Spinal cord (tissue), 10 donors: ENCODE data around the gene C1orf87. TPM values are rescaled to one million over a fixed set of nuclear protein-coding genes. Genes with fewer than 3 reads are reported as not detected.

Source experiments
- DNase-seq, 6 donors: peaks; one replicate each; pipeline versions ENCODE4 v3.0.0 to v3.0.0-alpha.2; 2013 to 2015; ENCODE audit warnings: low spot score in 6 of 6, low read depth in 4 of 6
- H3K27ac ChIP-seq: one replicate; pipeline ENCODE4 v1.5.1; 2013; ENCODE audit warnings: low read depth, low read length, control low read depth
- H3K27me3 ChIP-seq: one replicate; pipeline ENCODE4 v1.6.1; 2013; ENCODE audit warnings: low read length; ENCODE audit not compliant: control insufficient read depth, insufficient read depth
- H3K36me3 ChIP-seq: one replicate; pipeline ENCODE4 v1.6.1; 2013; ENCODE audit warnings: low read length; ENCODE audit not compliant: control insufficient read depth, insufficient read depth
- H3K4me1 ChIP-seq: one replicate; pipeline ENCODE4 v1.6.1; 2013; ENCODE audit warnings: low read length; ENCODE audit not compliant: control insufficient read depth, insufficient read depth
- H3K4me3 ChIP-seq: one replicate; pipeline ENCODE4 v1.5.1; 2013; ENCODE audit warnings: low read depth, low read length, control low read depth
- H3K9me3 ChIP-seq: one replicate; pipeline ENCODE4 v1.6.1; 2013; ENCODE audit warnings: low read length; ENCODE audit not compliant: control insufficient read depth, insufficient read depth
- WGBS: methylation state at CpG from one replicate; pipeline ENCODE4 v1.1.5; 2013; ENCODE audit warnings: missing lambda C conversion rate; ENCODE audit not compliant: insufficient coverage; 5-methylcytosine and 5-hydroxymethylcytosine counted together
- polyA plus RNA-seq, 2 donors: library from polyadenylated mRNA; unstranded; fragments of 120-200 nt; gene quantifications; one replicate each; pipeline ENCODE4 v1.2.1, GENCODE V29; 2013; ENCODE audit not compliant: insufficient read length in 2 of 2
- total RNA-seq, 2 donors: library from RNA; depleted of rRNA in 1 of 2; stranded (reverse); fragments of 120-200 nt in 1 of 2; fragments of >200 nt in 1 of 2; gene quantifications; one replicate each; pipeline versions ENCODE4 v1.2.3 to v1.2.4, GENCODE V29; 2013 to 2014
- donor health status: healthy.

Gene C1orf87
- total and polyA plus RNA-seq, 4 donors = 1.1 to 3.2 (median 1.6) TPM

DNA sequence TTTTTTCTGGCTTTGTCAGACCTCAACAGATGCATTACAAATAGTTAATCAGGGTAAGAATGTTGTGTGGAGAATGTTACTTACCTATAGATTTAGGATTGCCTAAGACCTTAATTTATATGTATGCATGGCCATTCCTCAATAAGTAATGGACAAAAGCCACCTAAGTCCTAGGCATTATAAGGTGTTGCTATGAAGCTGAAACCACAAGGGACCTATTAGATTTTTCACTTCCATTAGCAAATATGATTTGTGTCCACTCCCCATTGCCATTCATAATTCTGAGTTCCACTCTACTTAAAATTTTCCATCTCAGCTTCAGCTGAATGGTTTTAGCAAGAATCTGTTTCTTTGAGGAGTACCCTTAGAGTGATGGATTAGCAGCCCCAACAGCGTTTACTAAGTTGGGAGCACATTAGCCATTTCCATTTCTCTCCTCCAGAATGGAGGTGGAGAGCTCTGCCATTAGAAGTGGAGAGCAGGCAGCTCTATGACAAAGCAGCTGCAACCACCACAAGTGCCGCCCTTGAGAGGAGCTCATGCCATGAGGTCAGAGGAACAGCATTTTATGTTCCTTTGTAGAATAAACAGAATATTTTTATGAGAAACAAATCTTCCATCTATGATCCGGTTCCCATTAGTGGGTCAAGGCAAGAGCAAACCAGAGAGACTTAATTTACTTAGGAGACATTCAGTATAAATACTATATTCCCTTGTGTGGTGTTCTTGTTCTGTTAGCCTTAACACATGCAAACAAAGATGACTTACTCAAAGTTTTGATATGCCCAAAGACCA is 28.9 kb upstream of the C1orf87 start:
- no peak overlapping the region for H3K4me3 ChIP-seq
- H3K9me3 ChIP-seq = no peaks in the 10 kb centered on the region
- H3K27me3 ChIP-seq = no peaks in the 10 kb centered on the region
- no peak overlapping the region for H3K27ac ChIP-seq
- H3K36me3 ChIP-seq = no peaks in the 10 kb centered on the region
- WGBS = no CpG with 5 or more reads among the region's 3 CpGs
- no peaks in the 10 kb centered on the region for H3K4me1 ChIP-seq
- DNase-seq = no peak

DNA sequence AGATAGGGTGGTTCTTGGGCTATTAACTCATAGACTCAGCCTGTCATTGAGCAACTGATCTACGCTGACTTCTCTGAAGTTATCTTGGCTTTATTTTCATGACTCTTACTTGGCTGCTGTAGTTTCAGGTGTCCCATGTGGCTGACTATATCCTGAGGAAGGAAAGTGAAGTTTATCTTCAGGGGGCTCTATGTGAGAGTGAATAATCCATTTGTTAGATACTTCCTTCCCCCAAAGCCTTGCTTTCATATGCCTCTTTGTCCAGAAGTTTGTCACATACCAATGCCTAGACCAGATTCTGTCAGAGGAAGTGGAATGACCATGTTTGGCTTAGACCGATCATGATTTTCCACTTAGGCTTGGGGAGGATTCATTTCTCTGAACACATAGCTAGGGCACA is 27.9 kb upstream of the C1orf87 start:
- Histone ChIP-seq H3K4me3 (no peak overlapping the region), H3K27me3 (no peaks in the 10 kb centered on the region), H3K4me1 (no peaks in the 10 kb centered on the region), H3K9me3 (no peaks in the 10 kb centered on the region), H3K27ac (no peak overlapping the region), H3K36me3 (no peaks in the 10 kb centered on the region)
- no peak for DNase-seq
- WGBS = 100% methylated on average over 1 of the region's 2 CpGs

DNA sequence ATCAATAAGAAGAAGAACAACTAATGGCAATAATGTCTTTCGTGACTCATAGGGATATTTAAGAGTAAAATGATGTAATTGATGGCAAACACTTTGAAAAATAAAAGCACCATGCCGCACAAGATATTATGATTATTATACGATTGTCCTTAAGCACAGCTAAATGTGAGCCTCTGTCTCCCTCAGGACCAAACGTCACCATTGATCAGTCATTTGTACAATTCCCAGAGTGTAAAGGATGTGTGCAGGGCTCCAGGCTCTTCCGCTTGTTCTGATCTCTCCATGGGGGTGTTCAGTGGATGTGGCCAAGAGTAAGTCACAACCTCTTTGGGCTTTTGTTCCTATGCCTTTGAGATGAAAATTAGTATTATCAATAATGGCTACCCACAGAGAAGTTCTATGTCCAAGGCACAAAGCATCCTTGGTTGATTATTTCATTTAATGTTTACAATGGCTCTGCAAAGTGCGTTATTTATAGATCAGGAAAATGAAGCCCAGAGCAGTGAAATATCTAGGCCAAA is 17.7 kb upstream of the C1orf87 start:
- no peak overlapping the region for H3K27ac ChIP-seq
- DNase-seq = peak in 1 of 6 donors; percentile 57
- no peak overlapping the region for H3K4me3 ChIP-seq
- no peaks in the 10 kb centered on the region for H3K4me1 ChIP-seq
- no peaks in the 10 kb centered on the region for H3K27me3 ChIP-seq
- WGBS = no CpG with 5 or more reads among the region's 6 CpGs
- no peaks in the 10 kb centered on the region for H3K36me3 ChIP-seq
- no peaks in the 10 kb centered on the region for H3K9me3 ChIP-seq

DNA sequence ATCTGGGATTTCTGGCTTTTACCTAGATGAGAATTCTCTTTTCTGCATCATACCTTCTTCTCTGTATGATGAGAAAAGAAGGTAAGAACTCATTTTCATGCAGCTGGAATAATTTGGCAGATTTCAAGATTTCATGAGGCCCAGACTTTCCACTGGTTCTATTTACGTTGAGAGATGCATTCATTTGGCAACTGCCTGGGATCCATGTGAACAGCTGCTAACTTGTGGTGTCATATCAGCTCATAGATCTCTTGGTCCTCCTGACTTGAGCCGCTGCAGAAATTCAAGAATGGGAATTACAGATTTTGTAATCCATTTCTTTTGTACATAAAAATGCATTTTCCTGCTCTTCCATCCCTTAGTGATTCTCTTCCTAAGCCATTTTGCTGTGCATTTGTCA is 17.1 kb upstream of the C1orf87 start:
- 93% methylated on average over 1 of the region's 2 CpGs for WGBS
- Histone ChIP-seq H3K36me3 (no peaks in the 10 kb centered on the region), H3K27ac (no peak overlapping the region)

DNA sequence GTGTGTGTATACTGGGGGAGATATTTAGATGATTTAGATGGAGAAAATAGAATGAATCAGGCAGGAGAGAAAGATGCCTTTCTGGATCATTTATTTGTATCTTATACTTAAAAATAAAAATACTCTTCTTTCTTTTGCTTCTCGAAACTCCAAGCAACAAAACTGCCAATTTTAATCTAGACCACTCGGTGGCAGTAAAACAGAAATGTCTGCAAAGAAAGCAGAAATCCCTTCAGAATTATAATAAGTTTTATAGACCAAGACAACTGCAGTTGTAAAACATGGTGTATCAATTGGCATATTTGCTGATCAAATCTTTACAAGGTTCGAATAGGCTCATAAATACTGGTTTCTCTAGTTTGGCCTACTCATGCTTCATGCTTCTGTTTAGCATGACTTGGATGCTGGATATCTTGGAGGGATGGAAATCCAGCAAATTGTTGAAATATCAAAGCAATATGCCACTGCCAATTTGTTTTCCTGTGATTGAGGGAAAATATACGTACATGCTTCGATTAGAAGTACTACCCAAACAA is 15.1 kb upstream of the C1orf87 start:
- Histone ChIP-seq H3K36me3 (no peaks in the 10 kb centered on the region), H3K9me3 (no peaks in the 10 kb centered on the region), H3K27ac (no peak overlapping the region), H3K4me3 (no peak overlapping the region), H3K27me3 (no peaks in the 10 kb centered on the region), H3K4me1 (no peaks in the 10 kb centered on the region)
- peak in 2 of 6 donors; percentile 71 to 77 for DNase-seq
- 73% methylated on average over 2 of the region's 5 CpGs for WGBS

More for the DNA sequence above, 17.1 kb upstream of the C1orf87 start:
- no peak overlapping the region for H3K4me3 ChIP-seq
- H3K27me3 ChIP-seq = no peaks in the 10 kb centered on the region
- H3K4me1 ChIP-seq = no peaks in the 10 kb centered on the region
- no peaks in the 10 kb centered on the region for H3K9me3 ChIP-seq
- DNase-seq = peak in 1 of 6 donors; percentile 21

DNA sequence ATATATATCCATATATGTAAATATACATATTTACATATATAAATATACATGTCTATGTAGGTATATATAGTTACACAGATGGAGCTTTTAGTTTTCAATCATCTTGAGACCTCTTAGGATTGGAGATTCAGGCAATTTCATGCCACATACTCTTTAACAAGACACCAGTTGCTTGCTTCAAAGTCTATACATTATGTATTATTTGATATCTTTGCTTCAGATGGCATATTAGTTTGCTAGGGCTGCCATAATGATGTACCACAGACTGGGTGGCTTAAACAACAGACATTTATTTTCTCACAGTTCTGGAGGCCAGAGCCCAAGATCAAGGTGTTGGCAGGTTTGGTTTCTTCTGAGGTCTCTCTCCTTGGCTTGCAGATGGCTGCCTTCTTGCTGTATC is 14.1 kb upstream of the C1orf87 start:
- no peaks in the 10 kb centered on the region for H3K4me1 ChIP-seq
- H3K27me3 ChIP-seq = no peaks in the 10 kb centered on the region
- H3K27ac ChIP-seq = no peak overlapping the region
- no peaks in the 10 kb centered on the region for H3K9me3 ChIP-seq
- peak in 1 of 6 donors; percentile 55 for DNase-seq
- H3K36me3 ChIP-seq = no peaks in the 10 kb centered on the region
- no peak overlapping the region for H3K4me3 ChIP-seq

DNA sequence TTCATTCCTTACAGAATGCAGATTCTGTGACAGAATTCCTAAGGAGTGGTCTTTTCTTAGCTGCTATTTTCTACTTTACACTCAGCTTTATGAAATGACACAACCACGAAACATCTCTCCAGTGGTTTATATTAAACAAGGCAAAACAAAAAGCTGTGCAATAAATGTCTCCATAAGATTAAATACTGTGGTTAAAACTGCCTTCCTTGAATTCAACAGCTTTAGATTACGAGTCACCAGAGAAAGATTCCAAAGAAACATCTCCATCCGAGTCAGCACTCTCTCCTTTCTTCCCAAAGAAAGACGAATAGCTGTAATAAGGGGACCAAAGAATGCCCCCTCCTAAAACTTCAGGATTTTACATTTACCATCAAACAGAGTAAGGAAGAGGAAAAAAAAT is 4.6 kb upstream of the C1orf87 start:
- no CpG with 5 or more reads among the region's 4 CpGs for WGBS
- H3K4me3 ChIP-seq = no peak overlapping the region
- no peaks in the 10 kb centered on the region for H3K36me3 ChIP-seq
- peaks cover 13% of the 10 kb centered on the region for H3K27me3 ChIP-seq
- DNase-seq = peak in 2 of 6 donors; percentile 25 to 88
- H3K4me1 ChIP-seq = peaks cover 6% of the 10 kb centered on the region
- H3K9me3 ChIP-seq = no peaks in the 10 kb centered on the region
- H3K27ac ChIP-seq = no peak overlapping the region

DNA sequence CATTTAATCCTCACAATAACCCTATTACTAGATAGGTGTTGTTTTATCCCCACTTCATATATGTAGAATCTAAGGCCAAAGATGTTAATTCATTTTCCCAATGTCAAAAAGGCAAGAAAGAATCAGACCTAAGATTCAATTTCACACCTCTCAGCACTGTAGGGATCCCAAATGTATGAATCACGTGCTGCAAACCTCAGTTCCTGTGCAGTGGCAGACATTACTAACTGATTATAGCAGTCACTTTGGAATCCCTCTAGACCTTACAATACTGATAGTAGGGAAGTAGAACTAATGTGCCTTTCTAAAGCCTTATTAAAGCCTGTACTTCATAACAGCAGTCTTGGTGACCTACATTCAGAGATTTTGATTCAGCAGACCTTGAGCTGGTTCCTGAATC is 2.3 kb downstream of the C1orf87 start:
- H3K36me3 ChIP-seq = no peaks in the 10 kb centered on the region
- no peaks in the 10 kb centered on the region for H3K9me3 ChIP-seq
- H3K27ac ChIP-seq = no peak overlapping the region
- WGBS = no CpG with 5 or more reads among the region's 1 CpG
- H3K4me3 ChIP-seq = no peak overlapping the region
- peak in 1 of 6 donors; percentile 47 for DNase-seq
- peaks cover 15% of the 10 kb centered on the region for H3K27me3 ChIP-seq
- H3K4me1 ChIP-seq = peaks cover 6% of the 10 kb centered on the region

DNA sequence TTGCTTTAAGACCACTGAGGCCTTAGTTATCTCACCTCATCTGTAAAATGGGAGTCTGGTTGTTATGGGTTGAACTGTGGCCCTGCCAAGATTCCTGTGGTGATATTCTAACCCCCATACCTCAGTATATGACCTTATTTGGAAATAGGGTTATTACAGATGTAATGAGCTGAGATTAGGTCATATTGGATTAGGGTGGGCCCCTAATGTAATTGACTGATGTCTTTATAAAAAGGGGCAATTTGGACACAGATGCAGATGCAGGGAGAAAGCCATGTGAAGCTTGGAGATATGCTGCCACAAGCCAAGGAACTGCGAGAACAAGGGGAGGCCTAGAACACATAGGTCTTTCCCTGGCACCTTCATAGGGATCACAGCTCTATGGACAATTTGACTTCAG is 3.9 kb downstream of the C1orf87 start:
- Histone ChIP-seq H3K27me3 (peaks cover 12% of the 10 kb centered on the region), H3K4me3 (no peak overlapping the region), H3K36me3 (no peaks in the 10 kb centered on the region), H3K4me1 (peaks cover 6% of the 10 kb centered on the region), H3K27ac (no peak overlapping the region), H3K9me3 (no peaks in the 10 kb centered on the region)
- 100% methylated on average over 1 of the region's 1 CpG for WGBS
- DNase-seq = no peak
